Fibroblast of mammary gland (primary cell): ENCODE results near the gene PPP1R13L.
"Not testable (repeated sequence)": the region's sequence is repeated elsewhere in the genome, so short reads cannot be mapped to it uniquely, and the experiment has no call there.

Source experiments
- DNase-seq: peaks from one replicate; pipeline ENCODE4 v3.0.0-alpha.2; 2010; ENCODE audit warnings: low read depth
- H3K4me3 ChIP-seq: 2 replicates; pipeline ENCODE4 v1.5.1; 2011; ENCODE audit warnings: low read depth, mild to moderate bottlenecking, low read length, moderate library complexity; ENCODE audit not compliant: control insufficient read depth
- CTCF ChIP-seq: conservative IDR thresholded peaks from 2 replicates; pipeline ENCODE4 v1.5.1; 2011; ENCODE audit warnings: low read depth, low read length, inconsistent platforms; ENCODE audit not compliant: control insufficient read depth, insufficient read depth

The PPP1R13L gene

DNA sequence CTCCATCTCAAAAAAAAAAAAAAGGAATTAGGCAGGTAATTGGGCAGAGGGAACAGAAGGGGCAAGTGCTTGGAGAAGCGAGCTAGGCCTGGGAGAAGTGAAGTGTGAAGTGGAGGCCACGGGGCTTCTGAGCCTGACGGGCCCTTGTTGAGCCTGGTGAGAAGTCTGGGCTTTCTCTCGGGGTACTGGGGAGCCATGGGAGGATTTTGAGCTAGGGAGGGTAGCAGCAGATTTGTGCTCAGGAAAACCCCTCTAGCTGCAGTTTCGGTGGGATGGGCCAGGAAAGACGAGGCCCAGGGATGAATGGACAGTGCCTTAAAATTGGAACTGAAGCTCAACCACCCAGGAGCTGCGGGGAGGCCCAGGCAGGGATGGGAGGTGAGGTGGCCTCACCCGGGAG is 9.6 kb upstream of the PPP1R13L start:
- DNase-seq = no peak
- TF ChIP-seq CTCF = no peak
- H3K4me3 ChIP-seq = no peak overlapping the region

DNA sequence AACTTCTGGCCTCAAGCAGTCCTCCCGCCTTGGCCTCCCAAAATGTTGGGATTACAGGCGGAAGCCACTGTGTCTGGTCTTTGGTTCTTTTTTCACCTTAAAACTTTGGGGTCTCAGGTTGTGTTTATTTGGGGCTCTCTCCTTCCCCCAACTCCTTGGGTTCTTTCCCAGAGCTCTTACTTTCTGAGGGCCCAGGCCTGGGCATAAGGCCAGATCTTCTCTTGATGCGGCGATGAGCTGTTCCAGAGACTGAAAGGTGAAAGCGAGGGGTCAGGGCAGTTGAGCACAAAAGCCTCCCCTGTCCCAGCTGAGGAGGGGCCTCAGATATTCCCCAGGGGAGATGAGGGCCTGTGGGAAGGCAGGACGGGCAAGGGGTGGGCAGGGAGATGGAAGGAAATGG is 8.6 kb upstream of the PPP1R13L start:
- TF ChIP-seq CTCF = no peak
- H3K4me3 ChIP-seq = no peak overlapping the region
- DNase-seq = peak; percentile 36

DNA sequence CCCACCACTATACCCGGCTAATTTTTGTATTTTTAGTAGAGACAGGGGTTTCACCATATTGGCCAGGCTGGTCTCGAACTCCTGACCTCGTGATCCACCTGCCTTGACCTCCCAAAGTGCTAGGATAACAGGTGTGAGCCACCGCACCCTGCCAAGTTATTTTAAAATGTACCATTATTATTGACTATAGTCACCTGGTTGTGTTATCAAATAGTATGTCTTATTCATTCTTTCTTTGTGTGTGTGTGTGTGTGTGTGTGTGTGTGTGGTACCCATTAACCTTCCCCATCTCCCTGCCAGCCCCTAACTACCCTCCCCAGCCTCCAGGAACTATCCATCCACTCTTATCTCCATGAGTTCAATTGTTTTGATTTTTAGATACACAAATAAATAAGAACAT is 5.5 kb upstream of the PPP1R13L start:
- not testable (repeated sequence) for DNase-seq, H3K4me3 ChIP-seq

- no peak overlapping the region for H3K4me3 ChIP-seq
These were observed 4.7 kb upstream of the PPP1R13L start for GRCh38 chr19:45409557-45409920.

DNA sequence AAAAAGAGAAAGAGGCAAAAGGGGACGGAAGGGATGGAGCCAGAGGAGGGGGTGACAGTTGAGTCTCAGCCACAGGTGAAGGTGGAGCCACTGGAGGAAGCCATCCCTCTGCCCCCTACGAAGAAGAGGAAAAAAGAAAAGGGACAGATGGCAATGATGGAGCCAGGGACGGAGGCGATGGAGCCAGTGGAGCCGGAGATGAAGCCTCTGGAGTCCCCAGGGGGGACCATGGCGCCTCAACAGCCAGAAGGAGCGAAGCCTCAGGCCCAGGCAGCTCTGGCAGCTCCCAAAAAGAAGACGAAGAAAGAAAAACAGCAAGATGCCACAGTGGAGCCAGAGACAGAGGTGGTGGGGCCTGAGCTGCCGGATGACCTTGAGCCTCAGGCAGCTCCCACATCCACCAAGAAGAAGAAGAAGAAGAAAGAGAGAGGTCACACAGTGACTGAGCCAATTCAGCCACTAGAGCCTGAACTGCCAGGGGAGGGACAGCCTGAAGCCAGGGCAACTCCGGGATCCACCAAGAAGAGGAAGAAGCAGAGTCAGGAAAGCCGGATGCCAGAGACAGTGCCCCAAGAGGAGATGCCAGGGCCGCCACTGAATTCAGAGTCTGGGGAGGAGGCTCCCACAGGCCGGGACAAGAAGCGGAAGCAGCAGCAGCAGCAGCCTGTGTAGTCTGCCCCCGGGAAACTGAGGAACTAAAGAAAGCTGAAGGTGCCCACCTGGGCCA is 4.1 kb upstream of the PPP1R13L start:
- no peak for TF ChIP-seq CTCF

More at GRCh38 chr19:45409557-45409920, 4.7 kb upstream of the PPP1R13L start:
- no peak for TF ChIP-seq CTCF
- DNase-seq = no peak

GRCh38 chr19:45408121-45408520 is 3.3 kb upstream of the PPP1R13L start:
- no peak for DNase-seq
- TF ChIP-seq CTCF = no peak
- no peak overlapping the region for H3K4me3 ChIP-seq

More for the DNA sequence above, 4.1 kb upstream of the PPP1R13L start:
- H3K4me3 ChIP-seq = no peak overlapping the region
- DNase-seq = no peak

GRCh38 chr19:45407585-45407984 is 2.7 kb upstream of the PPP1R13L start:
- peak overlapping the region; percentile 94 for H3K4me3 ChIP-seq
- not testable (repeated sequence) for DNase-seq

GRCh38 chr19:45407091-45407375 is 2.2 kb upstream of the PPP1R13L start:
- peak overlapping the region; percentile 94 for H3K4me3 ChIP-seq
- DNase-seq = no peak
- TF ChIP-seq CTCF = no peak
